ENCODE results near the gene INF2. TPM values are rescaled to one million over a fixed set of nuclear protein-coding genes. Genes with fewer than 3 reads are reported as not detected.

The INF2 gene
- total RNA-seq, 4 donors from 2014 or later: 36.7 to 43.6 (median 37.8) TPM

DNA sequence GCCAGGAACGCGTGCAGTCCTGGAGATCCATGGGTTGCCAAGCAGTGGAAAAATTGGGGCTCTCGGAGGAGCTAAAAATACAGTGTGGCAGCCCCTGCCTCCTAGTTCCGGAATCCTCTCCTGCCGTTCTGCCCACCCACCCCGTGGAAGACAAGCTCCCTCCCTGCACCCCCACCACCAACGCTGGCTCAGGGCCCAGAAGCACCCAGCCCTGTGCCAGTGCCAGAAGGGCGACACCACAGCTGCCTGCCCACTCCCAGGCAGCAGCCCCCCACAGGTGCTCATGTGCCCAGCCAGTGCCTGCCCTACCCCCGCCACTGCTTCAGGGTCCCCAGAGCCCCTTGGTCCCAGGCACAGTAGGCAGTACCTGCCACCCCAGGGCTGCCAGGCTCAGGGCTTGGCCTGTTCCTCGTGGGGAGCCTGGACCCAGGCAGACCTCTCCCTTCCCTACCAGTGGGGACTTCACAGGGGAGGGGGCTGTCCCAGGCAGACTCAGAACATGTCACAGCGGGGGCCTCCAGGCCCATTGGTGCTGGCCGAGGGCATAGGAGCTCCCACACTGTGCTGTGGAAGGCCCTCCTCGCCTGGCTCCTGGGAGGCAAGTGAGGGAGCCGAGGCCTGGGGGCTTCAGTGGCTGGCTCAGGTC, 7.4 kb downstream of the INF2 start:
- TF ChIP-seq, protein P1, sequence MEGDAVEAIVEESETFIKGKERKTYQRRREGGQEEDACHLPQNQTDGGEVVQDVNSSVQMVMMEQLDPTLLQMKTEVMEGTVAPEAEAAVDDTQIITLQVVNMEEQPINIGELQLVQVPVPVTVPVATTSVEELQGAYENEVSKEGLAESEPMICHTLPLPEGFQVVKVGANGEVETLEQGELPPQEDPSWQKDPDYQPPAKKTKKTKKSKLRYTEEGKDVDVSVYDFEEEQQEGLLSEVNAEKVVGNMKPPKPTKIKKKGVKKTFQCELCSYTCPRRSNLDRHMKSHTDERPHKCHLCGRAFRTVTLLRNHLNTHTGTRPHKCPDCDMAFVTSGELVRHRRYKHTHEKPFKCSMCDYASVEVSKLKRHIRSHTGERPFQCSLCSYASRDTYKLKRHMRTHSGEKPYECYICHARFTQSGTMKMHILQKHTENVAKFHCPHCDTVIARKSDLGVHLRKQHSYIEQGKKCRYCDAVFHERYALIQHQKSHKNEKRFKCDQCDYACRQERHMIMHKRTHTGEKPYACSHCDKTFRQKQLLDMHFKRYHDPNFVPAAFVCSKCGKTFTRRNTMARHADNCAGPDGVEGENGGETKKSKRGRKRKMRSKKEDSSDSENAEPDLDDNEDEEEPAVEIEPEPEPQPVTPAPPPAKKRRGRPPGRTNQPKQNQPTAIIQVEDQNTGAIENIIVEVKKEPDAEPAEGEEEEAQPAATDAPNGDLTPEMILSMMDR (IDR thresholded peaks at IDR 0.05): no peak
- no peak for TF ChIP-seq POLR2A (IDR thresholded peaks at IDR 0.05)
- peaks cover 32 to 93% (median 78%) of the 10 kb centered on the region in 3 donors for H3K4me1 ChIP-seq
- H3K36me3 ChIP-seq: peaks cover 0 to 26% (median 0%) of the 10 kb centered on the region in 3 donors
- 70 to 81% methylated on average over 2 to 6 of the region's 14 CpGs for WGBS, 2 donors
- no peaks in the 10 kb centered on the region for H3K9me3 ChIP-seq
- no peak overlapping the region for H3K4me3 ChIP-seq
- intact Hi-C loops (cut with DNase I): no loop called here
- H3K27ac ChIP-seq: peak overlapping the region in 3 of 4 donors; percentile 18 to 57 (median 51)
- no peaks in the 10 kb centered on the region for H3K27me3 ChIP-seq
- no peak for DNase-seq

DNA sequence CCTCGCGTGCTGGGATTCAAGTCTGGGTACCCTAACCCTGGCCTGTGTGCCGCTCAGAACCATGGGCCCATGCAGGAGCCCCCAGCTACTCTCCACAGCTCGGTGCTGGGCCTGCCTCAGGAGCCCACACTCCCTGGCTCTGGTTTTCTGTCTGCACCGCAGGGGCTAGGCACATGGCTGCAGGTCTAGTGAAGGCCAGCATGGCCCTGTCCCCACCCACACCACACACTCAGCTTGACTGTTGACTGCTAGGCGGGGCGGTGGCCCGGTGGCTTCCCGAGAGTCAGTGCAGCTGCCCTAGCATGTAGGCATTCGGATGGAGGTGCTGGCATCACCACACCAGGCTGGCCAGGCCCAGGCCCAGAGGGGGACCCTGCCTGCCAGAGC, 7.9 kb downstream of the INF2 start:
- Histone ChIP-seq H3K36me3 (peaks cover 0 to 31% (median 0%) of the 10 kb centered on the region in 3 donors), H3K4me1 (peaks cover 31 to 92% (median 73%) of the 10 kb centered on the region in 3 donors), H3K27me3 (no peaks in the 10 kb centered on the region), H3K4me3 (no peak overlapping the region), H3K9me3 (no peaks in the 10 kb centered on the region), H3K27ac (peak overlapping the region in 3 of 4 donors; percentile 18 to 57 (median 51))
- DNase-seq: no peak
- intact Hi-C loops (cut with DNase I): no loop called here
- 100% methylated on average over 2 of the region's 10 CpGs; no CpG with 5 or more reads in 1 of the 2 donors for WGBS, 2 donors
- TF ChIP-seq POLR2A (IDR thresholded peaks at IDR 0.05): no peak
- TF ChIP-seq, protein P1 (IDR thresholded peaks at IDR 0.05): no peak

DNA sequence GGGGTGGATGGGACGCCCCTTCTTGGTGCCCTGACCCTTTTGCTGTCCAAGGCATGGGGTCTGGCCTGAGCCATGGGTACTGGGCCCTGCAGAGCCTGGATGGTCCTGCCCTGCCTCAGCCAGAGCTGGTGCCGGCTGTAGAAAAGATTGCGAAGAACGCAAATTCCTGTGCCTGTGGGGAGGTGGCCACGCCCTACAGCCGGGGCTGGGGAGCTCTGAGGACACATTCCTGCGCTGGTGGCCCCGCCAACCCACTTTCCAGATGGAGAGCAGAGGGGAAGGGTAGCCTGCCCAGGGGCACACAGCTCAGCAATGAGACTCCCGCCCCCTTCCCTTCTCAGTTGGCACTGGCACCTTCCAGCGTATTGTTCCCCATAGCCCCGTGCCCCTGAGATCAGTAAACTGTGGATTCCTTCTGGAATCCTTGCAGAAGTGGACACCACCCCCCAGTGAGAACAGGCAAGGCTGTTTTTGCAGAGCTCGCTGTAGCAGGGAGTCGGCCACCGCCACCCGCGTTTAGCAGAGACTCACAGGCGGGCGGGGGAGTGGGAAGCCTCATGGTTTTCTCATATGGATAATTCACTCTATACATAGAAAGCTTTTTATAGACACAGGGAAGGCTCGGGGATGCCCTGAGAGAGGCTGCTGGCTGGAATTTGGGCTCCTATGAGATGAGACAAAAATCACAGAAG, 8.6 kb downstream of the INF2 start:
- Histone ChIP-seq H3K27me3 (no peaks in the 10 kb centered on the region), H3K4me3 (peak overlapping the region in 1 of 4 donors; percentile 27), H3K36me3 (peaks cover 0 to 38% (median 5%) of the 10 kb centered on the region in 3 donors), H3K4me1 (peaks cover 31 to 85% (median 65%) of the 10 kb centered on the region in 3 donors), H3K27ac (peak overlapping the region in 3 of 4 donors; percentile 51 to 57 (median 54)), H3K9me3 (no peaks in the 10 kb centered on the region)
- TF ChIP-seq POLR2A (IDR thresholded peaks at IDR 0.05): no peak
- TF ChIP-seq, protein P1 (IDR thresholded peaks at IDR 0.05): no peak
- DNase-seq: no peak
- intact Hi-C loops (cut with DNase I): no loop called here
- WGBS, 2 donors: 61 to 69% methylated on average over 10 to 13 of the region's 19 CpGs

DNA sequence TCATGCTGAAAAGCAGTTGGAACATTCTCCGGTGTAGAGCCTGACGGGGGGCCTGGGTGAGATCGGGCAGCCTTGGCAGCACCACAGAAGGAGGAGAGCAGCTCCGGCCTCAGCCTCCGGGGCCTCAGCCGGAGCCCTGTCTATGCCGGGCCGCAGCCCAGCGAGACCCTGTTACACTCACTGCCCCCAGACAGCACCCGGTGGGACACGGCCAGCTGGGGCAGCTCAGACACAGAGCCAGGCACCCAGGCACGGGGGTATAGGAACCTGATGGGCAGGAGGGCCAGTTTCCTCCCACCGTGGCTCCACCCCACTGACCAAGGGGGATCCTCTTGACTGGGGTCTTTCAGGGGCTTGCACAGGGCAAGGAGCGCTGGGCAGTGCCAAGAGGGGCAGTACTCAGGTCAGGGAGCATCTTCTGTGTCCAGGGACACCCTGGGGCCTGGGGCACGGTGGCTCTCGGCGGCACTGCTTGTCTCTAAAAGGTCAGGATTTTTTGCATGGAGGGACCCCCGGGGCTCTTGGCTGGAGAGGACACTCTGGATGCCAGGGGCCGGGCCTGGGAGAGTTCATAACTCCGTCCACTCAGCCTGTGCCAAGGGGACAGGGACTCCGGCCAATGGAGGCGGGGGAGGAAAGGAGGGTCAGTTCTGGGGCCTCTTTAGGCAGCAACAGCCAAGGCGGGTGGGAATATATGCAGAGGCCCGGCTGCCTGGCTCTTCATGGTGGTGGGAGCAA, 9.4 kb downstream of the INF2 start:
- Histone ChIP-seq H3K36me3 (peaks cover 6 to 46% (median 13%) of the 10 kb centered on the region in 3 donors), H3K27me3 (no peaks in the 10 kb centered on the region), H3K4me1 (peaks cover 31 to 77% (median 57%) of the 10 kb centered on the region in 3 donors), H3K4me3 (peak overlapping the region in 3 of 4 donors; percentile 11 to 27 (median 12)), H3K9me3 (no peaks in the 10 kb centered on the region), H3K27ac (peak overlapping the region; percentile 45 to 57 (median 52))
- WGBS, 2 donors: 56 to 80% methylated on average over 4 to 10 of the region's 24 CpGs
- TF ChIP-seq POLR2A (IDR thresholded peaks at IDR 0.05): no peak
- TF ChIP-seq, protein P1 (IDR thresholded peaks at IDR 0.05): no peak
- intact Hi-C loops (cut with DNase I): no loop called here
- DNase-seq: no peak

All from esophagus squamous epithelium (tissue), 5 donors.